ENCODE data around the gene REXO2. TPM values are rescaled to one million over a fixed set of nuclear protein-coding genes. Genes with fewer than 3 reads are reported as not detected.

REXO2 gene
- total RNA-seq, 1 donor from 2014 or later = 84.9 TPM

DNA sequence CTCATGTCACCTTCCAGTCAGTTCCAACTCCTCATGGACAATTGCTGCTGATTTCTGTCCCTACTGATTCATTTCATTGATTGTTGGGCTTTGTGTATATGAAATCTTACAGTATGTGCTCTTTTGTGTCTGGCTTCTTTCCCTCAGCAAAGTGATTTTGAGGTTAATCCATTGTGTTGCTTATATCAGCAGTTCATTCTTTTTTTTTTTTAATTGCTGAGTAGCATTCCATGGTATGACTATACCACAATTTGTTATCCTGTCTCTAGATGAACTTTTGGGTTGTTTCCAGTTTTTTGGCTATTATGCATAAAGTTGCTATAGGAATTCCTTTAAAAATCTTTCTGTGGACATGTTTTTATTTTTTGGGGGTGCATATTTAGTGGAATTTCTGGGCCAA is 60.5 kb downstream of the REXO2 start:
- Mint-ChIP-seq H3K27ac (no peak overlapping the region), H3K9me3 (no peaks in the 10 kb centered on the region), H3K27me3 (no peaks in the 10 kb centered on the region), H3K4me1 (ENCODE audit: unreplicated experiment) (no peaks in the 10 kb centered on the region), H3K36me3 (no peaks in the 10 kb centered on the region), H3K4me3 (no peak overlapping the region)
- TF ChIP-seq, protein P1, sequence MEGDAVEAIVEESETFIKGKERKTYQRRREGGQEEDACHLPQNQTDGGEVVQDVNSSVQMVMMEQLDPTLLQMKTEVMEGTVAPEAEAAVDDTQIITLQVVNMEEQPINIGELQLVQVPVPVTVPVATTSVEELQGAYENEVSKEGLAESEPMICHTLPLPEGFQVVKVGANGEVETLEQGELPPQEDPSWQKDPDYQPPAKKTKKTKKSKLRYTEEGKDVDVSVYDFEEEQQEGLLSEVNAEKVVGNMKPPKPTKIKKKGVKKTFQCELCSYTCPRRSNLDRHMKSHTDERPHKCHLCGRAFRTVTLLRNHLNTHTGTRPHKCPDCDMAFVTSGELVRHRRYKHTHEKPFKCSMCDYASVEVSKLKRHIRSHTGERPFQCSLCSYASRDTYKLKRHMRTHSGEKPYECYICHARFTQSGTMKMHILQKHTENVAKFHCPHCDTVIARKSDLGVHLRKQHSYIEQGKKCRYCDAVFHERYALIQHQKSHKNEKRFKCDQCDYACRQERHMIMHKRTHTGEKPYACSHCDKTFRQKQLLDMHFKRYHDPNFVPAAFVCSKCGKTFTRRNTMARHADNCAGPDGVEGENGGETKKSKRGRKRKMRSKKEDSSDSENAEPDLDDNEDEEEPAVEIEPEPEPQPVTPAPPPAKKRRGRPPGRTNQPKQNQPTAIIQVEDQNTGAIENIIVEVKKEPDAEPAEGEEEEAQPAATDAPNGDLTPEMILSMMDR (conservative IDR thresholded peaks at IDR 0.05) = no peak
- no peak for DNase-seq (ENCODE audit: extremely low spot score, unreplicated experiment)

Other genes starting within 250 kb of the REXO2 start
- 0.64 and 2.8 TPM in 2 replicates for gene NNMT, start 143.1 kb upstream of the REXO2 start, total RNA-seq (ENCODE audit: low replicate concordance)
- 11.8 and 15.5 TPM in 2 replicates for gene C11orf71, start 39.0 kb upstream of the REXO2 start, total RNA-seq (ENCODE audit: low replicate concordance)
- 32.6 and 53.8 TPM in 2 replicates for gene RBM7, start 38.8 kb upstream of the REXO2 start, total RNA-seq (ENCODE audit: low replicate concordance)
- 0.27 and 0.36 TPM in 2 replicates for gene NXPE1, start 120.4 kb downstream of the REXO2 start, total RNA-seq (ENCODE audit: low replicate concordance)
- gene NXPE4, start 156.3 kb downstream of the REXO2 start, total RNA-seq (ENCODE audit: low replicate concordance) = not detected in 2 replicates
- not detected in 2 replicates for gene NXPE2, start 239.1 kb downstream of the REXO2 start, total RNA-seq (ENCODE audit: low replicate concordance)